Measurements from ENCODE around the gene NME3. TPM values are rescaled to one million over a fixed set of nuclear protein-coding genes. Genes with fewer than 3 reads are reported as not detected.

NME3 gene
- total RNA-seq, 1 donor = 63.9 TPM

GRCh38 chr16:1785846-1786170 lies 14.5 kb upstream of the NME3 start:
- TF ChIP-seq, protein P1, sequence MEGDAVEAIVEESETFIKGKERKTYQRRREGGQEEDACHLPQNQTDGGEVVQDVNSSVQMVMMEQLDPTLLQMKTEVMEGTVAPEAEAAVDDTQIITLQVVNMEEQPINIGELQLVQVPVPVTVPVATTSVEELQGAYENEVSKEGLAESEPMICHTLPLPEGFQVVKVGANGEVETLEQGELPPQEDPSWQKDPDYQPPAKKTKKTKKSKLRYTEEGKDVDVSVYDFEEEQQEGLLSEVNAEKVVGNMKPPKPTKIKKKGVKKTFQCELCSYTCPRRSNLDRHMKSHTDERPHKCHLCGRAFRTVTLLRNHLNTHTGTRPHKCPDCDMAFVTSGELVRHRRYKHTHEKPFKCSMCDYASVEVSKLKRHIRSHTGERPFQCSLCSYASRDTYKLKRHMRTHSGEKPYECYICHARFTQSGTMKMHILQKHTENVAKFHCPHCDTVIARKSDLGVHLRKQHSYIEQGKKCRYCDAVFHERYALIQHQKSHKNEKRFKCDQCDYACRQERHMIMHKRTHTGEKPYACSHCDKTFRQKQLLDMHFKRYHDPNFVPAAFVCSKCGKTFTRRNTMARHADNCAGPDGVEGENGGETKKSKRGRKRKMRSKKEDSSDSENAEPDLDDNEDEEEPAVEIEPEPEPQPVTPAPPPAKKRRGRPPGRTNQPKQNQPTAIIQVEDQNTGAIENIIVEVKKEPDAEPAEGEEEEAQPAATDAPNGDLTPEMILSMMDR (IDR thresholded peaks at IDR 0.05; ENCODE audit: insufficient read depth, low read depth, low read length) = no peak
- H3K4me3 ChIP-seq (ENCODE audit: low read depth, low read length) = no peak overlapping the region
- DNase-seq (ENCODE audit: low read depth) = no peak

DNA sequence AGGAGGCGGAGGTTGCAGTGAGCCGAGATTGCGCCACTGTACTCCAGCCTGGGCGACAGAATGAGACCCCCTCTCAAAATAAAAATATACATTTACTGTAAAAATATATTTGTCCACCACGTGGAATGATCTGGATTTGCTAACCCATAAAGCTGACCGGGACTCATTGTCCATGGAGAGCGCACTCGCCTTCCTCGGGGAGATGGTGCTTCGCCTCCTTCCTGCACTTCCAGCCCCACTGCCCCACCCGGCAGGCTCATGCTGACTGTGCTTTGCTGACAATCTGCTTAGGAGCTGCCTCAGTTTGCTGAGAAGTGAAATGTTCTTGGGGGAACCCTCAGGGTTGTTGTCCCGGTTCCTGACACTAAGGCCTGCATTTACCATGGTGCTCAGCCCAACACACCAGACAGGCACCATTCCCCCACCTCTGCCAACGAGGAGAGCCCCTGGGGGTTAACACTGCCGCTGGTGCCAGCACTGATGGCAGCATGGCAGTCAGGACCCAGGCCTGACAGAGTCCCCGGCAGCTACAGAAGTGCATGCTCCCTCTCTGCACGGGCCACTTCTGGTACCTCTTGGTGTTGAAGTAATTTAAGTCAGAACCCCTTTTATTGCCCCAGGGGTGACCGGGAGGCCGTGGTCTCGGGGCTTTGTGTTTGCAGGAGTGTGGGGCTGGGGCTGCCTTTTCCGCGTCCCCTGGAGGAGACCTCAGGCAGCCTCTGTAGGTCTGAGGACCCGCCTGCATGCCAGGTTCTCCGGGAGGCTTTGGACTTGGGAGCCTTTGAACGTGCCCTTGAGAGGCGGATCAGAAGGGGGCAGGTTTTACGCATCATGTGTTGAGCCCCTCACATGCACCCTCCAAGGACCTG lies 13.9 kb upstream of the NME3 start:
- no peak for DNase-seq (ENCODE audit: low read depth)

DNA sequence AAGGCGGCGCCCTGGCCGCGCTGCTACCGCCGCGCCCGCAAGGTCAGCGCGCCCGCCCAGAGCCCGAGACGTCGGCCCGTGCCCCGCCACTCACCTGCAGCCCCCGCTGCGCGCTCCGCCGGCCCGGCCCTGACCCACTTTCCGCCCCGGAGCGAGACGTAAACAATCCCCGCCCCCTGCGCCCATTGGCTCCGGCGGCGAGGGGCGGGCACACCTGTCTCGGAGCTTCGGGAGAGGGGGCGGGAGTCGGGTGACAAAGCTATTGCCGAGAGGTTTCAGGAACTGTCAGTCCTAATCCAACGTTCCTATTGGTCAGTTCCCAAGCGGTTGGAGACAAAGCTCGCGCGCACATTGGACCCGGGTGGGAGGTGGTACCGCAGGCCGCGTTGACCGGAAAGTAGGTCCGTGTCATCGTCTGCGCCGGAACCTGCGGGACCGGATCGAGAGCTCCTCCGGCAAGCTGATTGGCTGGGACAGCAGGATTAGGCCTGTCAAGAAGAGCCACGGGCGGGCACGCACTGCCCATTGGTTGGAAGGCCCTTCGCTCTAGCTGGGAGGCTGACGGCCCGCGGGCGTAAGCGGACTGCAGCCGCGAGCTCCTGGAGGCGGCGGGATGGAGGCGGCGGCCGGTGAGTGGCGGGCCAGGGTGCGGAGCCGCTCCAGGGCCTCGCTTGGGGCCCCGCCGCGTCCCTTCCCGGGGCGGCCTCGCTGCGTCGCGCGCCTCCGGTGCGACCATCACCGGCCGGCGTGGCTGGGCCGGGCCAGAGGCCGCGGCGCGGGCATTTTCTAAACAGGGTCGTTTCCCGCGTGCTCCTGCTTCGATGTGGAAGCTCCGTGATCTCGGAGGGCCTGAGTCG lies 11.3 kb upstream of the NME3 start, which contains the start of the genes NUBP2 and SPSB3:
Gene NUBP2 (plus strand): TSS at position 553 of the 857 bp plus-strand sequence. CDS start 61 bp downstream, at position 614.
Gene SPSB3 (minus strand): TSS at position 164 of the 857 bp plus-strand sequence. CDS start 1,088 bp downstream, outside the sequence.
- TF ChIP-seq, protein P1 (IDR thresholded peaks at IDR 0.05; ENCODE audit: insufficient read depth, low read depth, low read length) = no peak
- peak within 1 kb of the TSS; percentile 91 for H3K4me3 ChIP-seq (ENCODE audit: low read depth, low read length)

More for the DNA sequence above, 13.9 kb upstream of the NME3 start:
- H3K4me3 ChIP-seq (ENCODE audit: low read depth, low read length) = no peak overlapping the region
- TF ChIP-seq, protein P1 (IDR thresholded peaks at IDR 0.05; ENCODE audit: insufficient read depth, low read depth, low read length) = no peak

DNA sequence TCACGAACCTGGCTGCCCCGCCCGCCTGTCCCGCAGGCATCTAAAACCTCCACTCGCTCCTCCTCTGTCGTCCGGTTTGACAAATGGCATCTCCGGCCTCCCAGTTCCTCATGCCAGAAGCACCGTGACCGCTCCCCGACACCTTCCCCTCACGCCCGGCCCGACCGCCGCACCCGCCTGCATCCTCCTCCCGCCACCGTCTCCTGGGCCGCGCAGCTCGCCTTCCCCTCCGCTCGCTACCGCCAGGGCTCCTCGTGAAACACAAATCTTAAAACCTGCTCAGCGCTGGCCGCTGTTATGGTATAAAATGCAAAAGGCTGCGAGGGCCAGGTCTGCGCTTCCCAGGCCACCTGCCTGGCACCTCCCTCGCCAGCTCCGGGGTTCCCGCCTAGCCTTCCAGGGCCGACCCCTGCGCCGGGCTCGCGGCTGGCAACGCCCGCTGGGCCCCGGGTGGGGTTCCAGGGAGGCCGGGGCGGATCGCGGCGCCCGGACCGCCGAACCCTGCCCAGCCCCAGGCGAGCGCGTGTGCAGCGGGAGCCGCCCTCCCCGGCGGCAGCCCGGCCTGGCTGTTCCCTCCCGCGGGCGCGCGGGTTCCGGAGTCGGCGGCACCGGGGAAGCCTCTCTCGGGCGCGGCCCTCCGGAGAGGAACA lies 10.5 kb upstream of the NME3 start:
- peak overlapping the region; percentile 81 for H3K4me3 ChIP-seq (ENCODE audit: low read depth, low read length)
- DNase-seq (ENCODE audit: low read depth) = peak; percentile 13
- TF ChIP-seq, protein P1 (IDR thresholded peaks at IDR 0.05; ENCODE audit: insufficient read depth, low read depth, low read length) = no peak

More for the DNA sequence above, 11.3 kb upstream of the NME3 start, which contains the start of the genes NUBP2 and SPSB3:
- DNase-seq (ENCODE audit: low read depth) = peak; percentile 100

GRCh38 chr16:1781254-1781653 lies 9.9 kb upstream of the NME3 start:
- DNase-seq (ENCODE audit: low read depth) = no peak
- H3K4me3 ChIP-seq (ENCODE audit: low read depth, low read length) = peak overlapping the region; percentile 81
- TF ChIP-seq, protein P1 (IDR thresholded peaks at IDR 0.05; ENCODE audit: insufficient read depth, low read depth, low read length) = no peak

DNA sequence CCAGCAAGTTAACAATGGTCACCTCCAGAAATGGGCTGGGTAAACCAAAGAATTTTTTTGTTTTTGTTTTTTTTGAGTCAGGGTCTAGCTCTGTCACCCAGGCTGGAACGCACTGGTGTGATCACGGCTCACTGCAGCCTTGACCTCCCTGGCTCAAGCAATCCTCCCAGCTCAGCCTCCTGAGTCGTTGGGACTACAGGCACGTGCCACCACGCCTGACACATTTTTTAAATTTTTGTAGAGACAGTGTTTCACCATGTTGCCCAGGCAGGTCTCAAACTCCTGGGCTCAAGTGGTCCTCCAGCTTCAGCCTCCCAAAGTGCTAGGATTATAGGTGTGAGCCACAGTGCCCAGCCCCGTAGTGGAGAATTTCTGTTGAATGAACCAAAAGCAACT lies 9.3 kb upstream of the NME3 start:
- no peak for DNase-seq (ENCODE audit: low read depth)
- H3K4me3 ChIP-seq (ENCODE audit: low read depth, low read length) = no peak overlapping the region
- TF ChIP-seq, protein P1 (IDR thresholded peaks at IDR 0.05; ENCODE audit: insufficient read depth, low read depth, low read length) = no peak
